ENCODE data around the gene COMMD2.

The COMMD2 gene

DNA sequence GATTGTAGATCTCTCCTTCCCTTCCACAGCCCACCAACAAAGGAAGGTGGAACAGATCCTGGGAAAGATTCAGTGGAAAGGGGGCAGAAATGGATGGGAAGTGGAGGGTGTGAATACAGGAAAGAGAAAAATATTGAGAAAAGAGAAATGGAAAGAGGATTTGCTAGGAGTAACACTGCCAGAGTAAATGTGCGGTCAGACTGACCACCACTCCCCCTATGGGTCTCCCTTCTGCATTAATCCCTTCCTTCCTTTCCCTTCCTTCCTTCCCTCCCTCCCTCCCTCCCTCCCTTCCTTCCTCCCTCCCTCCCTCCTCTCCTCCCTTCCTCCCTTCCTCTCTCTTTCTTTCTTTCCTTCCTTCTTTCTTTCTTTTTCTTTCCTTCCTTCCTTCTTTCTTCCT lies 12.0 kb upstream of the COMMD2 start:
- no peak overlapping the region for H3K4me3 ChIP-seq (ENCODE audit: low read depth, low read length)

DNA sequence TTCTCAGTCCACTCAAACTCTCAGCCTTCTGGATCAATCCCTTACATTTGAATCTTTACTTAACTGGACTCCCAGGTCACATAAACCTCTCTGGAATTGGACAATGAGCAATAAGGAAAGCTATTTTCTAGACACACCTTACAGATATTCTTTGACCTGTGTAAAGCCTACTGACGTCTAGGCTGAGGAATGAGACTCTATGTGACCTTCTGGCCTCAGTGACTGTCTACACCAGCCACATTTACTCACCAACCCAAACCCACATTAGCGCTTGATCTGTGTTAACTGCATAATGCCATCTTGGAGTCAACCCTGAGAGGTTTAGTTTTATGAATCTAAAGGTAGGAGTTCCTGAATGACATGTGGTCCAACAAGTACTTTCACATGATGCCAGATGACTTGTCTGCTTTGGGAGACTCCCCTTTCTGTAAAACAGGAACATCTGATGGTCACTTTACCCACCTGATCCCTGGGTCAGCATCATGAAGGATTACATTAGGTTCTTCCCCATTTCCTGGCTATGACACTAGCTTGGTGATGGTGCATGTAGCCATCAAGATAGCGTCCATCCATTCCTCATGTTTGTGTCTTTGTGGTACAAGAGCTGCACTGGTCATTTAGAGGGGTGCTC lies 11.4 kb upstream of the COMMD2 start:
- no peak overlapping the region for H3K4me3 ChIP-seq (ENCODE audit: low read depth, low read length)

DNA sequence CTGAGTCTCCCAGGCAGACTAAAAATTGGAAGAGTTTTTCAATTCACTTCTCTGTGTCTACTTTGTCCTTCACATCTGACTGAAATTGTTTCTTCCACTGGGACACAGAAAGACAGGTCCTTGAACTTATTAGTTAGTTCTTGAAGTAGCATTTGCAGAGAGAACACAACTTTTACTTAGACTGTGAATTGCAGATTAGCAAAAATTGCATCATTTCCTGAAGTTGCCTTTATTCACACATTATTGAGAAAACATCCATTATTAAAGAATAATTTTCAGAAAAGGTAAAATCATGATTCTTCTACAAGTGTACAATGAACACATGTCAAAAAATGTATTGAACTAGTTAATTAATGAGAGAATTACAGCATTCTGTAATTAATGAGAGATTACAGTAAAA lies 1.4 kb upstream of the COMMD2 start:
- H3K4me3 ChIP-seq (ENCODE audit: low read depth, low read length): no peak overlapping the region

DNA sequence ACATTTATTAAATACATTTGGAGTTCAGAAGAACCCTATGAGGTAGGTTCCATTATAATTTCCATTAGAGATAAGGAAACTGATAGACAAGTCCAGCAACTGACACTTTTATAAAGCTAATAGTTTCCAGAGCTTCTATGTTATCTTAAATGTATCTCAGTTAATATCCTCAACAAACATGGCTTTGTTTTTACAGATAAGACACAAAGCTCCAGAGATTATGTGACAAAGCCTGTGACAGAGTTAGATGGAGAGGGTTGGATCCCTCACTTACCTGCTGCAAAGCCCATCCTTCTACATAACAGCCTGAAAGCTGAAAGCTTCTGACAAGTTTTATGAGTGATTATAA lies 473 bp upstream of the COMMD2 start:
- peak overlapping the region; percentile 96 for H3K4me3 ChIP-seq (ENCODE audit: low read depth, low read length)

DNA sequence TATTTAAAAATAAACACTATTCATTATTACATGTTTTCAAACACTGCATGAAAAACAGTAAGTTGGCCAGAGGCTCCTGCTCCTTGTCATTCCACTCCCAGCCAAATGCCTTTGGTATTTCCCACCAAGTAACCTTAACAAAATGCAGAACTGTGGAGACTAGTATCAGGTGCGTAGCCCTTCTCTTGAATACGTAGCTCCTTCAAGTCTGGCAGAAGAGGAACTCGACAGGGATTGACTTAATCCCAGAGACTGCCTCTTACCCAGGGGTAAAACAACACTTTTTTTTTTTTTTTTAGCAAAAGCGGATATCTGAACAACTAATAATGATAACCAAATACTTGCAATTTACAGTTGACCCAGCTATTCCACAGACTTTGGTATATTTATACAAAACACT lies 738 bp downstream of the COMMD2 start:
- peak overlapping the region; percentile 96 for H3K4me3 ChIP-seq (ENCODE audit: low read depth, low read length)

DNA sequence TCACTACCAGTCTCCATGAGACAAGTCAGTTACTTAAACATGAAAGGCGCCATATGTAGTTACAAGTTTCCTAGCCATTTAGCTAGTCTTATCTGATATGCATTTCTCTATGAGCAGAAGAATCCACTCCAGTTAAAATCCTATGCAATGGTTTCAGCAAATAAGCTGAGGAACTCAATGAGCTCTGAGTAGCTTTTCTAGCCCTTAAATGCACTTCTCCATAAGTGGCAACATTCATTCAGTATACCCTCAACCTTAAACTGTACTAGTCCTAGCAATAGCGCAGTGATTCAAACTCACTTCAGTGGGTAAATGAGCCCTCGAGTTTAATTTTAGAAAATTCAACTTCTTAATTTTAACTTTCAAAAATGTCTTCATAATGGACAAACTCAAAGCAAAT lies 7.7 kb downstream of the COMMD2 start:
- no peak overlapping the region for H3K4me3 ChIP-seq (ENCODE audit: low read depth, low read length)

DNA sequence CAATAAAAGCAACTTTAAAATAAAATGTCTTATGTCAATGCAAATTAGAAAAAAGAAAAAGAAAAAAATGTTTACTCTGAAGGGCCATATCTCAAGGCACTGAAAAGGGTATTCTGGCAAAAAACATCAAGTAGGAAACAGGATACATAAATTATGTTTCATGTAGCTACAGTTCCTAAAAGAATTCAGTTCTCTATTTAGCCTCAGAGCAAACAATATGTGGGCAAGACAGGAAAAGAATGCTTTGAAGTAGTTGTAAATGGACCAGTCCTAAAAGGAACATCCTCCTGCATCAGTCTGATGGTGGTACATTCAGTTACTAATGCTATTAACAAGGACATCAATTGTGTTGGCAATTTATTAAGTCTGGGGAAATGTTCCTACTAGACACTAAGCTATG lies 8.1 kb downstream of the COMMD2 start:
- H3K4me3 ChIP-seq (ENCODE audit: low read depth, low read length): no peak overlapping the region

DNA sequence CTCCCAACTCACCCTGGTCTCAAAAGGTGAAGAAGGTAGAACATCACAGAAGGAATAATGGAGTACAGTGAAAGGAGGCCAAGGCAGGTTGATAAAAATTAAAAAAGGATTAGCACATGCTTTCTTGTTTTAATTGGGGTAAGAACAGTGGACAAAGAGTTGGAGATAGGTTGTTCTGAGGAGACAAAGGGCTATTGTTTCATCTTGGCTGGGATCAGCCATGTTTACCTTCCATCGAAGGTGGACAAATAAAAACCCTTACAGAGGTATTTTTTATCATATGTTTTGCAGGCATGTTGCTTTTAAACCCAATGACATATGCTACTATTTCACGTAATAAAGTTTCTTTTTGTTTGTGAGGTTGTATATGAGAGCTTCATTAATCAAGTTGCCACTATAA lies 12.9 kb downstream of the COMMD2 start:
- H3K4me3 ChIP-seq (ENCODE audit: low read depth, low read length): no peak overlapping the region

DNA sequence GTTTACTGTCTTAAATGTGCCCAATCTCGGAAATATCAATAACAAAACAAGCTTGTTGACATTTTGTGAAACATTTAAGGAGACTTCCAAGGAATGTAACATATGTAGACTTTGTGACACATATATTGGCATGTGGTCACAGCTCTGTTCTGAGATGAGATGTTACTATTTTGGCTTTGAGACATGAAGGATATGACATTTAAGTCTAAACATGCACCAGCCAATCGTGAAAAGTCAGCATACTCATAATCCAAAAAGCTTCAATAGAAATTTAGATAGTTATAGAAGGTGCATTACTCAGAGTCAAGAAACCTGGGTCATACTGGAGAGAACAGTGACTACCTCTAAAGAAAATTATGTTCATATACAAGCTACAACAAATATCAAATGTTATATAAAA lies 13.4 kb downstream of the COMMD2 start:
- no peak overlapping the region for H3K4me3 ChIP-seq (ENCODE audit: low read depth, low read length)

DNA sequence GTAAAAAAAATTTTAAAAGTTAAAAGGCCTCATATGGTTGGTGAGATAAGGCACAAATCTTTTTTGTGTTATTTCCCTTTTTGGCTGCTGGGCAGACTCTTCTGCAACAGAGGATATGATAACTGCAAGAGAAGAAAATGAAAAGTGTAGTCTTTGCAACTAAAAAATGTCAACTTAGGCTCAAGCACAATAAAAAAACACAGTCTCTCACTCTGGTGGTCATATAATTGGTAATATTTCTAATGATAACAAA lies 15.4 kb downstream of the COMMD2 start:
- H3K4me3 ChIP-seq (ENCODE audit: low read depth, low read length): no peak overlapping the region

DNA sequence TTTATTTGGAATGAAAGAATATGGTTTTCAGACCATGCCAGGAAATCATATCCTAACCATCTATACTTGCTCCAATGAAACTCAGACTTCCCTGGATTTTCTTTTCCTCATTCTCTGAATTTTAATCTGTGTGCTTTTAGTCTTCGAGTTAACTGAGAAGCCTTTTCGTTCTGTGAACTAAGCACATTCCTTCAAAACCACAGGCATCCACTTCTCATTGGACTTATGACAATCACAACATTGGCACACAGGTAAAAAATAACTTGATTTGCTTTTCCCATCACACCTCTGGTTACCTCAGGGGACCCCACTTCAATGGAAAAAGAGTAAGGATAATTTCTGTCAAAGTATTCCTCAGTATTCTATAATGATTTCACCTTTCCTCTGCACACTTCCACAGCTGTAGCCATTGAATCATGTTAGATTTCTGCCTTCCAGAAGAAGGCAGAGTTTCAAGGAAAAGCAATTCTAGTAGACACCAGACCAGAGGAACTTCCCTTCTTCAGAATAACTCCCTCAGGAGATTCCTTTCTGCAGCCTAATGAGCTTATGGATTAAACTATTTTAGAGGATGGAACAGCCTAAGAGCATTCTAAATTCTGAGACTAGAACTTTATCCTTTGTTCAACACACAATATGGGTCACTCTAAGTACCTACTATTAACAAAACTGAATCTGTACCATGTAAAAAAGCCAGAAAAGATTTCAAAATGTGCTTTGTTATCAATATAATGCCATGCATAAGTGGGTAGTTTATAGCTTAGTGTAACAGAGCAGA lies 15.9 kb downstream of the COMMD2 start:
- no peak overlapping the region for H3K4me3 ChIP-seq (ENCODE audit: low read depth, low read length)

DNA sequence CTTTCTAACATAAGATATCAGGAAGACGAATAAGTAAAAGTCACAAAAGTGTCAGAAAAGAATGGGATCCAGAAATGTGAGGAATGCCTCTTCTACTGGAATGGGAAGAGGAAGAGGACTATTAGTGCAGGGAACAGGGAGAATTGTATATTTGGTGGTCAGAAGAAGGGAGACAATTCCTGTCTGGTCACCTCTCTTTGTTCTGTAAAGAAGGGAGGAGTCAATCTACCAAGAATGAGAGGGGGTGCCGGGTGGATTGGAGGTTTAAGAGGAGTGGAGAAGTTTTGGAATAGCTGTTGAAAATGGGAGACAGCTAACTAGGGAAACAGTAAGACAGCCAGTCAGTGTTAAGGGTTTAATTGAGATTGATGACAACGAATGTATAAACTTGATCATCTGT lies 20.1 kb downstream of the COMMD2 start:
- H3K4me3 ChIP-seq (ENCODE audit: low read depth, low read length): no peak overlapping the region

DNA sequence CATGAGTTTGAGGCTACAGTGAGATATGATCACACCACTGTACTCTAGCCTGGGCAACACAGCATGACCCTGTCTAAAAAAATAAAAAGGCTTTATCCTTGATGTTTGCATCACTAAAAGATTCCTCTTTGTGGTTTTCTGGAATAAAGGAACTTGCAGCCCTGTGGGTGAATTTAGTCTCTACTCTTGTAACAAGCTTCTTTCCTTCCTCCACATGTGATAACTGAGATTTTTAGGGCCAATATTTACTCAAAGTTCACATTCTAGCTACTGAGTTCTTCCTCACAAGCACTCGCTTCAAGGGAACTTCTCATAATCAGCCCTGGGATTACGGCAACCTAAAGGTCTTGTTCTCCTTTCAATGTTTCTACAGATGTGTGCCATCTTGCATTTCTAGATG lies 24.6 kb downstream of the COMMD2 start:
- H3K4me3 ChIP-seq (ENCODE audit: low read depth, low read length): no peak overlapping the region

DNA sequence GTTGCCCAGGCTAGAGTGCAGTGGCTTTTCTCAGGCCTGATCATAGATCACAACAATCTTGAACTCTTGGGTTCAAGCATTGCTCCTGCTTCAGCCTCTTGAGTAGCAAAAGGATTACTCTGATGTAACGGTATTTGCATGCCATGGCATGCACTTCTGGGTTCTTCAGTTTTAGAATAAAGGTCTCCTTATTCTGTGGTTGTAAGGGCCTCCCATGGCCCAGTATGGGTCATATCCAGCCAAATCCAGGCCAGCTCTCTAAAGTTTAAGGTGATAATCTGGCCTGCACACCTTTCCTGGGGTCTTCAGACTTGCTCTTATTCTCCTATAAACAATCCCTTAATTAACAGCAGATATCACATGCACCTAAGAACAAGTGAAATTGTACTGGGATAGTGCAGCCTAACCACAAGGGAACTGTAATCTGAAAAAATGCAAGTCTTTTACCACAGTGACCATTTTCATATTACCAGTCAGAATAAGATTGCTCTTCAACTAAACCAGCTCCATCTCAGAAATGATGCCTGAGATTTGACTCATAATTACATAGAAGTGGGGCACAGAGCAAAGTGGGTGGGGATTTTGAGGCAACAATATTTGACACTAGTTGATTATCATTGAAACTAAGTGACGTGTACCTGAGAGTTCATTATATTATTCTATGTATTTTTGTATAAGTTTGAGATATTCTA lies 25.4 kb downstream of the COMMD2 start:
- no peak overlapping the region for H3K4me3 ChIP-seq (ENCODE audit: low read depth, low read length)

DNA sequence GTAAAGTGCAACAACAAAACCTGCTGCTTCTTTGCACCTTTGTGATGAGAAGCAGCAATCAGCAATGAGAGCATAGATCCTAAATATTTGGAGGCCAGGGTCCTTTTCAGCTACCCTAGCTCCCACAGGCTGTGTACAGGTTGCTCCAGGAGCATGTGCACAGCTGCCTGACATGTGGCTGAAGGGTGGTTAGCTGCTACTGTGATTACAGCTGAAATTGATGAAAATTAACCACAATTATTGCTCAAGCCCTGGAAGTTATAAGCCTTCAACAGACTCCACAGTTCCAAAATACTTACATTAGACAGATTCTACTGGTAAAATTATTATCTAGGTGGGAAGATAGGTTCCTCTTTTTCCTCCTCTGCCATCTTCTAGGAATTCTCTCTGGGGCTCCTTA lies 28.5 kb downstream of the COMMD2 start:
- no peak overlapping the region for H3K4me3 ChIP-seq (ENCODE audit: low read depth, low read length)

DNA sequence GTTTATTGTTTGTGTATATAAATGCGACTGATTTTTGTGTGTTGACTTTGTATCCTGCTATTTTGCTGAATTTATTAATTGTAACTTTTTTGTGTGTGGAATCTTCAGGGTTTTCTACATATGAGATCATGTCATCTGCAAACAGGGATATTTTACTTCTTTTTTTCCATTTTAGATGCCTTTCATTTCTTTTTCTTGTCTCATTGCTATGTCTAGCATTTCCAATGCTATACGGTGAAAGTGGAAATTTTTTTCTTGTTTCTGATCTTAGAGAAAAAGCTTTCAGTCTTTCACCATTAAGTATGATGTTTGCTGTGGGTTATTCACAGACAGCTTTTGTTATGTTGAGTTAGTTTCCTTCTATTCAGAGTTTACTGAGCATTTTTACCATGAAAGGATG lies 31.4 kb downstream of the COMMD2 start:
- no peak overlapping the region for H3K4me3 ChIP-seq (ENCODE audit: low read depth, low read length)

DNA sequence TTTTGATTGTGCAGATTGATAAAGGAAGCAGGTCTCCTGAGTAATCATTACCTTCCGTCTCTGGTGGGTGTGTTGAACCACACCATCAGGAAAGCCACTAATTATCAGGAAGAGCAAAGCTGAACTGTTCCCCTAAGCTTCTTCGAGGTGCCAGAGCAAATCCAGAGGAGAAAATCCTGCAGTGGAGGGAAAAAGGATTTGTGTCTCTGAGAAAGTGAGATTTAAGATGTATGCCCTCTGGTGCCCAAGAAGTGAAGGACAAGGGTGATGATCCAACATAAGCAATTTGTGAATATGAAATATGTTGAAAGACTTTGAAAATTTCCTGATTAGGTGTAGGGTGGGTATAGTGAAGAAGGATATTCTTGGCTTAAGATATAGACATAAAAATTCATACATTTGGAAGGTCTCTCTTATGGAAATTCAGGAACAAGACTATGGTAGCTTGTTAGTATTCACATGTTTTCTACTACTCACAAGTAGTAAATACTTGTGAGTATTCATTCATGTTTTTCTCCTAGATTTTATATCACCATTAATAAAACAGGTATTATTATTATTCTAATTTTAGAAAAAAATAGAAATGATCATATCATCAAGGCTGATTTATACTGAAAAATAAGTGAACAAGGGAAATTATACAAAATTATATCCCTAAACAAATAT lies 34.8 kb downstream of the COMMD2 start:
- H3K4me3 ChIP-seq (ENCODE audit: low read depth, low read length): no peak overlapping the region

DNA sequence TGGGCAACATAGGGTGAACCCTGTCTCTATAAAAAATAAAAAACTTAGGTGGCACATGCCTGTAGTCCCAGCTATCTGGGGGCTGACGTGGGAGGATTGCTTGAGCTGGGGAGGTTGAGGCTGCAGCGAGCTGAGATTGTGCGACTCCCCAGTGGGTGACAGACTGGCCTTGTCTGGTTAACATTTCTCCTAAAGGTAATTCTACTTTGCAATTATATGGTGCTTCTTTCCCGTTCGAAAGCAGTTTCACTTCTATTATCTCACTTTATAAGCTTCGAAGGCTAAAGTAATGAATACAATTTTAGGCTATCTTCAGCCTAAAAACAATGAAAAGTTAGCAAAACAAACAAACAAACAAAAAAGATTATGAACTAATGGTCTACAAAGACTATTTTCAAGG lies 35.3 kb downstream of the COMMD2 start:
- H3K4me3 ChIP-seq (ENCODE audit: low read depth, low read length): no peak overlapping the region

DNA sequence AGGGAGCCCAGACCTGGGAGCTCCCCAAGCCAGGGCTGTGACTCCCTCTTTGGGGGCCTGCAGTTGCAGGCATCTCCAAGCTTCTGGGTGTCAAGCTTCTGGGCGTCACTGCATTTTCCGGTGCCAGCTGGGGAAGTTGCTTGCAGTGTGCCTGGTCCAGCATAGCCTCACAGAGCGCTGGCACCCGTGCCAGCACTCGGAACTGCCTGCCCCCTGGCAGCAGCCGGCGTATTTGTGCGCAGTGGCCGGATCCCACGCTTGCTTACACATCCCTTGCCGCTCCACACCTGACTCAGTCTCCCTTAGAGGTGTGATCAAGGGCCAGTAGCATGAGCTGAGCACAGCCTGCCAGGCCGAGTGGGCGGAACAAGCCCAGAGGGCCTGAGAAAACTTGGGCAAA lies 37.0 kb downstream of the COMMD2 start:
- no peak overlapping the region for H3K4me3 ChIP-seq (ENCODE audit: low read depth, low read length)

DNA sequence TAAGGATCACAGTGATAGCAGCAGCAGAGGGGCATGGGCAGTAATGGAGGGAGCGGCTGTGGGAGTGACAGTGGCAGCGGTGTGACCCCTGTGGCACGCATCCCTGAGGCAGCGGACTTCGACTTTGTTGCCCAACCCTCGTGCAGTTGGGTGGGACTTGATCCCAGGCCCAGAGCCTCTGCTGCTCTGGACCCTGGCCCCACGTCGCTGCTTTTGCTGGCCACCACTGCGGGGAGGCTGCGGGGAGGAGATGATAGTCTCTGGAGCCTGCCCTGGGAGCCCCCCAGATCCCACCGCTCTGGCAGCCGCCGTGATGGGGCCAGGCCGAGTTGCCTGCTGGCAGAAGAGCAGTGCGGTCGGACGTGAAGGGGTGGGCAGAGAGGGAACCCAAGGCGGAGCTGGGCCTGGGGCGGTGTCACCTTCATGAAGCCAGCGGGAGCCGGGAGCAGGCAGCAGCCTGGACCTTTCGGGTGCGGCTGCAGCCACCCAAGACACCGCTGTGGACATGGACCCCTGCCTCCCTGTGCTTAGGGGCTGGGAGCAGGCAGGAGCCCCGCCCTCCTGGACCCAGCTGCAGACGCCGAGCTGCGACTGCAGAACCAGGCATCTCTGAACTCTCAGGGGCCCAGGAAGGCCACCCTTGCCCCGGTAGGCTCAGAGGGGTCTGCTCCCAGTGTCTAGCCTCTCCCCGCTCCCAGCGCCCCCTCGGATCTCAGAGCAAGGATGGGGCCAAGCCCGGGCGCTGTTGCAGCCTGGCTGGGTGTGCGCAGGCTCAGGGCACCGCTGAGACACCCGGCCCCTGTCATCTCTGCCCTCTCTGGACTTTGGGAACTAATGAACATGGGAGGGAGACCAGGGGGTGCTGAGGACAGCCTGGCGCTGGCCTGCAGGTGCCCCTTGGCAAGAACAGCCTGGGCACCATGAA lies 38.3 kb downstream of the COMMD2 start:
- no peak overlapping the region for H3K4me3 ChIP-seq (ENCODE audit: low read depth, low read length)

DNA sequence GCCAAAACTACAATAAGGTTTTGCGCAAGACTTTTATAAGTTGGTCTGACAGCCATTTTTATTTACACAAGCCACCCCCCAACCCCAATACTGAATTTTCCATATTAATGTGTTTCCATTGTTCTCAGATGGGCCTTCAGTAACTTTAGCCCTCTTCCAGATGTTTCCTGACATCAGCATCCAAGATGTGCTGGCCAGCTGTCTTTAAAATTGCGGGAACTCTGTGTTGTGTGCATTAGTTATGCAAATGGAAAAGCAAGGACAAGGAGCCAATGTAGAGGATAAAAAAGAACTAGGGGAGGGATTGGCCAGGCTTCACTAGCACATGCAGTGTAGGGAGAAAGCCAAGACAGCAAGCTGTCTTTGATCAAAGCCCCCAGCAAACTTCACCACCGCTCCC lies 45.4 kb downstream of the COMMD2 start:
- no peak overlapping the region for H3K4me3 ChIP-seq (ENCODE audit: low read depth, low read length)
